ENCODE measurements around the gene FNBP1.
"Not testable (repeated sequence)": the region's sequence is repeated elsewhere in the genome, so short reads cannot be mapped to it uniquely, and the experiment has no call there.

The FNBP1 gene

GRCh38 chr9:129991139-129991538 lies 51.9 kb downstream of the FNBP1 start:
- DNase-seq (ENCODE audit: low read depth) = not testable (repeated sequence)

GRCh38 chr9:129990269-129991010 lies 52.5 kb downstream of the FNBP1 start:
- DNase-seq (ENCODE audit: low read depth) = no peak

GRCh38 chr9:129989740-129990139 lies 53.2 kb downstream of the FNBP1 start:
- no peak for DNase-seq (ENCODE audit: low read depth)

GRCh38 chr9:129989362-129989708 lies 53.7 kb downstream of the FNBP1 start:
- no peak for DNase-seq (ENCODE audit: low read depth)

GRCh38 chr9:129988607-129989361 lies 54.2 kb downstream of the FNBP1 start:
- DNase-seq (ENCODE audit: low read depth) = no peak

DNA sequence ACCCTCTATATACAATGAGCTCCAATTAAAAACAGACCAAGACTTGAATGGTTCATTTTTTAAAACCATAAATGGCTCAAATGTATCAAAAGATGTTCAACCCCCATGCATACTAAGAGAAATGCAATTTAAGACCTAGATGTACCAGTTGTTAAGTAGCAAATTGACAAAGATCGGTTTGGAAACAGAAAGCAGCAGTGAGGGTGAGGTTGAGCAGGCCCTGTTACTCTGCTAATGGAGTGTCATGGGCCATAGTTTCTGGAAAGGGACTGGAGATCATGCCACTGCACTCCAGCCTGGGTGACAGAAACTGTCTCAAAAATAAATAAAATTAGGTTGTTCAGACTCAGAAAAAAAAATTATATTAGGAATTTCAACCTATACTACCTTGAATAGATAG lies 55.0 kb downstream of the FNBP1 start:
- no peak for DNase-seq (ENCODE audit: low read depth)

GRCh38 chr9:129987047-129987446 lies 55.9 kb downstream of the FNBP1 start:
- DNase-seq (ENCODE audit: low read depth) = no peak

GRCh38 chr9:129984589-129984988 lies 58.4 kb downstream of the FNBP1 start:
- DNase-seq (ENCODE audit: low read depth) = not testable (repeated sequence)

- DNase-seq (ENCODE audit: low read depth) = no peak
Observed at GRCh38 chr9:129983891-129984290, 59.1 kb downstream of the FNBP1 start.

- no peak for DNase-seq (ENCODE audit: low read depth)
Observed at GRCh38 chr9:129981180-129981907, 61.6 kb downstream of the FNBP1 start.

GRCh38 chr9:129980224-129980623 lies 62.8 kb downstream of the FNBP1 start:
- not testable (repeated sequence) for DNase-seq (ENCODE audit: low read depth)

DNA sequence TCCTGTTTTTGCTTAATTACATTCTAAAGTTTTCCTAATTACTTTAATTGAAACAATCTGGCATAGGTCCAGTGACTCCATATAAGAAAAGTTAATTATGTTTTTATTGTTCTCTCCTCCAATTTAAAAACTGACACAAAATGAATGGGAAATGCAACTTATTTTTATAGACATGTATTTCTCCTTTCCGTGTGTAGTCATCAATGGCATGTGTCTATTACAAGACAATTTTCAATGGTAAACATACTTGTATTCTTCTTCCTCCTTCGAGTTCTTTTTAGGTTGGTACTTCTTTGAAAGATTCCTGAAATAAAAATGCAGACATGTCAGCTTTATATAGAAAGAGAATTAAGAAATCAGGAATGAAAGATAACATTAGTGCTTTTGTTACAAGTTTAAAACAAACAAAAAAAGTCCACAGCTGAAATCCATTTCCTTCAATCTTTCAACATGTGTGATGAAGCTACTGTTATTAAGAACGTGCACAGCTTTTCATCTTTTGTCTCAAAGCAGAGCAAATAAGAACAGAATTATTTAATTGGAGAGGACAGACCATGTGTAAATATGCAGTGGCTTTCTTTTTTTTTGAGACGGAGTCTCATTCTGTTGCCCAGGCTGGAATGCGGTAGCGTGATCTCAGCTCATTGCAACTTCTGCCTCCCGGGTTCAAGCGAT lies 63.8 kb downstream of the FNBP1 start:
- DNase-seq (ENCODE audit: low read depth) = no peak

GRCh38 chr9:129972816-129973215 lies 70.2 kb downstream of the FNBP1 start:
- no peak for DNase-seq (ENCODE audit: low read depth)

DNA sequence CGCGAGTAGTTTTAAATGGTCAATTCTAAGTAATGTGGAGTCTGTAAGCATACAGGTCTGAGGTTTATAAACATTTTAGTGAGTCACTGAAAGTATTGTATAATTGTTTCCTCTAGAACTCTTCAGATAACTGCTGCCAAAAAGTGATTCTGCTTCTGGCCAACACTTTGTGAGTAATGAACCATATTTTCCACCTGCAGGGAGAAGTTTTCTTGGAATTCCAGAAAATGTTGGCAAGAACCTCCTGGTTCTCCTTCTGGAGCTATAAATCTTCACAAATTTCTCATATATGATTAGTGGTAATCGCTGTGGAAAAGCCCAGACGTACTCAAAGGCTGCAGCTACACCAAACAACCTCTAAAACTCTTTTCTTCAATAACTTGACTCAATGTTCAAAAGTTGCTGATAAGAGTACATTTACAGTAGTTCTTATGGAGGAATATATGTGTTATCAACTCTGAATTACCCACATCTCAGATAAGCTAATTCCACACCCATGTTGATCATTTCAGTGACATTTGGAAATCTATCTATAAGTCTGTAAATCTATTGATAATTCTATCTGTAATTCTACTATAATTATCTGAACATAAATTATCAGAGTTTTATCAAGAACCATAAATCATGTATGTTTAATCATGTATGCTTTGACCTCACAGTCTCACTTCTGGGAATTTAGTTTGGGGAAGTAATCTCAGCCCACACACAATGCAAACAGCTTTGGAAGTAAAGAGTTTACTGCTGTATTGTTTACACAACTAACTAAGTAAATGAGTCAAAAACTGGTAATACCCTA lies 74.1 kb downstream of the FNBP1 start:
- peak; percentile 63 for DNase-seq (ENCODE audit: low read depth)

- DNase-seq (ENCODE audit: low read depth) = peak; percentile 41
Observed at GRCh38 chr9:129964901-129965734, 77.9 kb downstream of the FNBP1 start.

GRCh38 chr9:129962889-129963703 lies 79.9 kb downstream of the FNBP1 start:
- DNase-seq (ENCODE audit: low read depth) = no peak

- no peak for DNase-seq (ENCODE audit: low read depth)
Observed at GRCh38 chr9:129962451-129962864, 80.5 kb downstream of the FNBP1 start.

DNA sequence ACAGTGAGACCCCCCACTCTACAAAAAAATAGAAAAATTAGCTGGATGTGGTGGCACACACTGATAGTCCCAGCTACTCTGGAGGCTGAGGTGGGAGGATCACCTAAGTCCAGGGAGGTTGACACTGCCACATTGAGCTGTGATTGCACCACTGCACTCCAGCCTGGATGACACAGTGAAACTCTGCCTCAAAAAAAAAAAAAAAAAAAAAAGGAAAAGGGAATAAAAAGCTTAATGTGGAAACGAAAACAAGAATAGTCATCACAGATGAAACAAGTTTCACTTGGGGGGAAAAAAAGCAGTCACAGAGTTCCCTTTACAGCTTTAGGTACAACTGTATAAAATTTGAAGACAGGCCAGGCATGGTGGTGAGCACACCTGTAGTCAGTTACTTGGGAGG lies 84.2 kb downstream of the FNBP1 start:
- no peak for DNase-seq (ENCODE audit: low read depth)

DNA sequence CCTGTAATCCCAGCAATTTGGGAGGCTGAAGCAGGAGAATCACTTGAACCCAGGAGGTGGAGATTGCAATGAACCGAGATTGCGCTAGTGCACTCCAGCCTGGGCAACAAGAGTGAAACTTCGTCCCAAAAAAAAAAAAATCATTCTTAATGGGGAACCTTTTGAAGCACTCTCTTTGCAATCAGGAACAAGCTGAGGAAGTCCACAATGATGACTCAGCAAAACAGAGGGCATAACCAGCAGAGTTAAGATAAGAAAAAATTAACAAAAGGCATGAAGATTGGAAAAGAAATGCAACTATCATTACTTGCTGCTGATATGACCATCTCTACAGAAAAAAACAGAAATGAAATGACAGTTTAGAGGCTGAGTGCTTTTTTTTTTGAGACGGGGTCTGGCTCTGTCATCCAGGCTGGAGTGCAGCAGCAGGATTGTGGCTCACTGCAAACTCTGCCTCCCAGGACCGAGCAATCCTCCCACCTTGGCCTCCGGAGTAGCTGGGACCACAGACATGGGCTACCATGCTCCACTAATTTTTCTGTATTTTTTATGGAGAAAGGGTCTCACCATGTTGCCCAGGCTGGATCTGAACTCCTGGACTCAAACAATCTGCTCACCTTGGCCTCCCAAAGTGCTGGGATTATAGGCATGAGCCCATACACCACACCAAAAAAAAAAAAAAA lies 88.0 kb downstream of the FNBP1 start:
- no peak for DNase-seq (ENCODE audit: low read depth)

All from non-pigmented ciliary epithelial cell (primary cell).